Neural crest cell (in vitro differentiated cells): ENCODE results near the gene STK4. TPM values are rescaled to one million over a fixed set of nuclear protein-coding genes. Genes with fewer than 3 reads are reported as not detected.

ENCODE experiments used
- DNase-seq: peaks from one replicate; pipeline ENCODE4 v3.0.0; 2021; ENCODE audit warnings: low read depth, mixed read lengths, low spot score
- H3K27ac Mint-ChIP-seq: one replicate; pipeline ENCODE4 v1.8.0; 2021; ENCODE audit warnings: mild to moderate bottlenecking, mixed read lengths; ENCODE audit not compliant: unreplicated experiment
- H3K27me3 Mint-ChIP-seq: 2 replicates; pipeline ENCODE4 v1.8.0; 2021; ENCODE audit warnings: low read depth, mild to moderate bottlenecking, mixed read lengths
- H3K36me3 Mint-ChIP-seq: 2 replicates; pipeline ENCODE4 v1.8.0; 2021; ENCODE audit warnings: low read depth, mild to moderate bottlenecking, mixed read lengths
- H3K4me1 Mint-ChIP-seq: 2 replicates; pipeline ENCODE4 v1.8.0; 2021; ENCODE audit warnings: mixed read lengths
- H3K4me3 Mint-ChIP-seq: one replicate; pipeline ENCODE4 v1.8.0; 2021; ENCODE audit warnings: mild to moderate bottlenecking, mixed read lengths
- H3K9me3 Mint-ChIP-seq: 2 replicates; pipeline ENCODE4 v1.8.0; 2021; ENCODE audit warnings: mixed read lengths
- total RNA-seq: library from RNA; stranded (reverse); gene quantifications from 2 replicates; pipeline ENCODE4 v1.2.1, GENCODE V29; 2021
- TF ChIP-seq, protein P1 (sequence below): fragments of 200-600 bp; sonication (generic); conservative IDR thresholded peaks from 2 replicates; pipeline ENCODE4 v1.5.0; 2021; ENCODE audit warnings: antibody characterized with exemption, mild to moderate bottlenecking

STK4 gene
- total RNA-seq, 1 donor from 2014 or later = 41.2 TPM

GRCh38 chr20:45042978-45043377, 76.7 kb downstream of the STK4 start:
- H3K9me3 Mint-ChIP-seq = no peaks in the 10 kb centered on the region
- H3K27ac Mint-ChIP-seq = no peak overlapping the region
- TF ChIP-seq, protein P1, sequence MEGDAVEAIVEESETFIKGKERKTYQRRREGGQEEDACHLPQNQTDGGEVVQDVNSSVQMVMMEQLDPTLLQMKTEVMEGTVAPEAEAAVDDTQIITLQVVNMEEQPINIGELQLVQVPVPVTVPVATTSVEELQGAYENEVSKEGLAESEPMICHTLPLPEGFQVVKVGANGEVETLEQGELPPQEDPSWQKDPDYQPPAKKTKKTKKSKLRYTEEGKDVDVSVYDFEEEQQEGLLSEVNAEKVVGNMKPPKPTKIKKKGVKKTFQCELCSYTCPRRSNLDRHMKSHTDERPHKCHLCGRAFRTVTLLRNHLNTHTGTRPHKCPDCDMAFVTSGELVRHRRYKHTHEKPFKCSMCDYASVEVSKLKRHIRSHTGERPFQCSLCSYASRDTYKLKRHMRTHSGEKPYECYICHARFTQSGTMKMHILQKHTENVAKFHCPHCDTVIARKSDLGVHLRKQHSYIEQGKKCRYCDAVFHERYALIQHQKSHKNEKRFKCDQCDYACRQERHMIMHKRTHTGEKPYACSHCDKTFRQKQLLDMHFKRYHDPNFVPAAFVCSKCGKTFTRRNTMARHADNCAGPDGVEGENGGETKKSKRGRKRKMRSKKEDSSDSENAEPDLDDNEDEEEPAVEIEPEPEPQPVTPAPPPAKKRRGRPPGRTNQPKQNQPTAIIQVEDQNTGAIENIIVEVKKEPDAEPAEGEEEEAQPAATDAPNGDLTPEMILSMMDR = no peak
- peaks cover 8% of the 10 kb centered on the region for H3K4me1 Mint-ChIP-seq
- no peak for DNase-seq
- peaks cover 5% of the 10 kb centered on the region for H3K36me3 Mint-ChIP-seq
- no peaks in the 10 kb centered on the region for H3K27me3 Mint-ChIP-seq
- H3K4me3 Mint-ChIP-seq = no peak overlapping the region

DNA sequence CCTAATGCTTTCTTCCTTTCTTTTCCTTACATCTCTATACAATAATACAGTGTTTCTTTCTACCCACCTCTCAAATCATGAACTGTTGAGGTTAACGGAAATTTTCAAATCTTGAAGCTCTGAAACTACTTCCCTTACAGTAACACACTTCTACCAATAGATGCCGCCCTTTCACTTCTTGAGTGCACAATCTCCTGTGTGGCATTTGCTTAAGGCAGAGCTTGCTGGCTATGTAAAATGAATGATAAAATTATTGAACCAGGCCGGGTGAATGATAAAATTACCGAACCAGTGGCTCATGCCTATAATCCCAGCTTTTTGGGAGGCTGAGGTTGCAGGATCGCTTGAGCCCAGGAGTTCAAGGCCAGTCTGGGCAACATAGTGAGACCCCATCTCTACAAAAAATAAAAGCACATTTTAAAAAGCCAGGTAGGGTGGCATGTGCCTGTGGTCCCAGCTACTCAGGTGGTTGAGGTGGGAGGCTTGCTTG, 77.8 kb downstream of the STK4 start:
- TF ChIP-seq, protein P1 = peak; percentile 91
- peaks cover 5% of the 10 kb centered on the region for H3K36me3 Mint-ChIP-seq
- H3K4me1 Mint-ChIP-seq = peaks cover 14% of the 10 kb centered on the region
- H3K4me3 Mint-ChIP-seq = no peak overlapping the region
- no peaks in the 10 kb centered on the region for H3K9me3 Mint-ChIP-seq
- no peaks in the 10 kb centered on the region for H3K27me3 Mint-ChIP-seq
- peak; percentile 33 for DNase-seq
- no peak overlapping the region for H3K27ac Mint-ChIP-seq

DNA sequence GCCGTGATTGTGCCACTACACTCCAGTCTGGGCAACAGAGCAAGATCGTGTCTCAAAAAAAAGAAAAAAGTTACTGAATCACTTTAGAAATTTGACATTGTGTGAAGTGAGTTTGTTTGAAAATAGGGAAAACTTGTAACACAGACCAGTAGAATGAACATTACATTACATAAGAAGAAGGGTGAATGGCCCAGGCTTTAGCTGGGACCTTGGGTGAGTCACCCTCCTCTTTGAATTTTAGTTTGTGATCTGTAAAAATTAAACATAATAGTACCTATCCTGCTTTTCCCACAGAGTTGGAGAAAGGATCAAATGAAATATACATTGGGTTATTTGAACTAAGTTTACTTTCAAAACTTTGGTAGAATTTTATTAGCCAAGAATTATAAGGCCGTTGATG, 78.3 kb downstream of the STK4 start:
- TF ChIP-seq, protein P1 = no peak
- DNase-seq = no peak
- H3K27ac Mint-ChIP-seq = no peak overlapping the region
- no peaks in the 10 kb centered on the region for H3K9me3 Mint-ChIP-seq
- no peaks in the 10 kb centered on the region for H3K27me3 Mint-ChIP-seq
- peaks cover 19% of the 10 kb centered on the region for H3K4me1 Mint-ChIP-seq
- no peak overlapping the region for H3K4me3 Mint-ChIP-seq
- H3K36me3 Mint-ChIP-seq = peaks cover 5% of the 10 kb centered on the region

DNA sequence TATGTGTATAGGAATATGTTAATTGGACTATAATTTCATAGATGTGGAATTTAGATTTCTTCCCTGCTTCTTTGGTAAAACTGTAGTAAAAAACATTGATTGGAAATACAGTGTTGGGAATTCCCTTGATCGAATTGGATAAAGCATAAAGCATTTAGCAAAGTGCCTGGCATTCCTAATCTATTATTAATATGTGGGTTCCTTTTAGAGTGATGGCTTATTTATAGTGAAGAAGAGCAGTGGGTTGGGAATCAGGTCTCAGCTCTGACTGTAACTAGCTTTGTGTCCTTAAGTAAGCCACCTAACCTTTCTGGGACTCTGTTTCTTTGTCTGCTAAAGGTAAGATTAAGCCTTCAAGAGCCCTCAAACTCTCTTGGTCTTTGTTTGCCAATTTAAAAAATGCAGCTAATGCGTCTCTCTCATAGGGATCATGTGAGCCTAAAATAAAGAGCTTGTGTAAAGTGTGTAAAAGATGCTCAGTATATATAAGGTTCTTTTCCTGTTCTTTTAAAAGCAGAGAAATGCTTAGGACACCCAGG, 81.3 kb downstream of the STK4 start:
- TF ChIP-seq, protein P1 = no peak

DNA sequence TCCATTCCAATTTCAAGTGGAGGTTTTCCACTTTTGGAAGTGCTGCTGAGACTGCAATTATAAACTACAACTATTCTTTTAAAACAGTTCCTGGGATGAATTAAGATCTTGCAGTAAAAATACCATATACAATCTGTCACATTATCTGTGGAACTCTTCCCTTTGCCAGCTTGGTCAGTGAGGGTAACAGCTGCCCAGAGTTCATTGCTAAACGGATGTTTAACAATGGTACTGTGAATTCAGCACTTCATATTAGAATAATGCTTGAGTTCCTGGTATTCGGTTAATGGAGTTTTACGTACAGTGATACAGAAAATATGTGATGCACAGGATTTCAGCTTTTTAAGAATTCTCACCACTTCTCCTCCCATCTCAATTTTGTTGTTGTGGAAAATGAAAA, 83.1 kb downstream of the STK4 start:
- no peaks in the 10 kb centered on the region for H3K9me3 Mint-ChIP-seq
- TF ChIP-seq, protein P1 = no peak
- no peaks in the 10 kb centered on the region for H3K27me3 Mint-ChIP-seq
- H3K4me3 Mint-ChIP-seq = peak overlapping the region; percentile 24
- H3K27ac Mint-ChIP-seq = peak overlapping the region; percentile 93
- H3K4me1 Mint-ChIP-seq = peaks cover 51% of the 10 kb centered on the region
- DNase-seq = no peak
- H3K36me3 Mint-ChIP-seq = no peaks in the 10 kb centered on the region

More for the DNA sequence above, 81.3 kb downstream of the STK4 start:
- Mint-ChIP-seq H3K27ac (no peak overlapping the region), H3K36me3 (no peaks in the 10 kb centered on the region), H3K27me3 (no peaks in the 10 kb centered on the region), H3K4me3 (no peak overlapping the region), H3K4me1 (peaks cover 40% of the 10 kb centered on the region), H3K9me3 (no peaks in the 10 kb centered on the region)
- DNase-seq = no peak
